ENCODE results near the gene CYB561D2.

GRCh38 chr3:50378757-50379156, 28.1 kb downstream of the CYB561D2 start:
- TF ChIP-seq CTCF (IDR thresholded peaks at IDR 0.05): no peak
- TF ChIP-seq POLR2A (IDR thresholded peaks at IDR 0.05): no peak
- no peak for TF ChIP-seq EP300 (IDR thresholded peaks at IDR 0.05)
- no peak for TF ChIP-seq POLR2AphosphoS5 (IDR thresholded peaks at IDR 0.05)
